LoVo (cell line): Measurements from ENCODE around the gene ZNF317.

Experiments used
- DNase-seq: peaks from one replicate; pipeline ENCODE4 v3.0.0-alpha.2; 2016; ENCODE audit warnings: low spot score

The ZNF317 gene

GRCh38 chr19:9140159-9140874 is at the start of gene ZNF317:
TSS of gene ZNF317 (plus strand) at chr19:9140397. CDS start at chr19:9156017, 15,620 bp downstream.
- DNase-seq: peak; percentile 95

DNA sequence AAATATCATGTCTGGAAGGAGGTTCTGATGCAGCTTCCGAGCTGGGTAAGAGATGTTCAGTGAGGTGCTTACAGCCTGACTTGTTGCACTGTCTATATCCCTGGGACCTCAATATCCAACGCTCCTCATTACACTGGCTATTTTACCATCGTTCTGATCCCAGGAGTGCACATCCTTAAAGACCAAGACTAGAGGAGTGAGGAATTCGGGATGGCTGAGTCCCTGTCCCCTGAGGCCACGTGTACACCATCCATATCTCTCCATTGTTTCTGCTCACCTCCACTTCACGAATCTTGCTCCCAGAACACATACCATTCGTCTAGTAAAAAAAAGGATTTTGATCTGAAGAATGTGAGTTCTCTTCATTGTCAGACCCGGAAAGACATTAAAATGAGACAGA is 32.8 kb upstream of the ZNF317 start, which contains the start of gene OR7G2:
Gene OR7G2 (minus strand): TSS at position 101 of the 400 bp plus-strand sequence. CDS start 4,232 bp downstream, outside the sequence.
- DNase-seq: no peak

- no peak for DNase-seq
These were observed 30.2 kb upstream of the ZNF317 start for GRCh38 chr19:9109959-9110358.

DNA sequence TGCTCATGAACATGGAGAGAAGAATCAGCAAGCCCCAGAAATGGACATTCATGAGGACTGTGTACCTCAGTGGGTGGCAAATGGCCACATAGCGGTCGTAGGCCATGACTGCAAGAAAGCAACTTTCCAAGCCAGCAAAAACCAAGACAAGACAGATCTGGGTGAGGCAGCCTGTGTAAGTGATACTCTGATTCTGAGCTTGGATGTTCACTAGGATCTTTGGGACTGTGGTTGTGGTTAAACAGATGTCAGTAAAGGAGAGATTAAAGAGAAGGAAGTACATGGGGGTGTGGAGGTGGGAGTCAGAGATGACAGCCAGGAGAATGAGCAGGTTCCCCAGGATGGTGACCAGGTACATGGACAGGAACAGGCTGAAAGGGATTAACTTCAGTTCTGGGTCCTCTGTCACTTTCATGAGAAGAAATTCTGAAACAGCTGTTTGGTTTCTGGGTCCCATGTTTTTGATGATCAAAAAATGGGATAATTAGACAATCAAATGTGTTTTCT is 24.8 kb upstream of the ZNF317 start, which contains the start of gene OR7G1:
Gene OR7G1 (minus strand): TSS at position 457 of the 507 bp plus-strand sequence. CDS start 0 bp downstream, at position 457.
- DNase-seq: no peak

- DNase-seq: no peak
These were observed 23.6 kb upstream of the ZNF317 start for GRCh38 chr19:9116547-9116946.

DNA sequence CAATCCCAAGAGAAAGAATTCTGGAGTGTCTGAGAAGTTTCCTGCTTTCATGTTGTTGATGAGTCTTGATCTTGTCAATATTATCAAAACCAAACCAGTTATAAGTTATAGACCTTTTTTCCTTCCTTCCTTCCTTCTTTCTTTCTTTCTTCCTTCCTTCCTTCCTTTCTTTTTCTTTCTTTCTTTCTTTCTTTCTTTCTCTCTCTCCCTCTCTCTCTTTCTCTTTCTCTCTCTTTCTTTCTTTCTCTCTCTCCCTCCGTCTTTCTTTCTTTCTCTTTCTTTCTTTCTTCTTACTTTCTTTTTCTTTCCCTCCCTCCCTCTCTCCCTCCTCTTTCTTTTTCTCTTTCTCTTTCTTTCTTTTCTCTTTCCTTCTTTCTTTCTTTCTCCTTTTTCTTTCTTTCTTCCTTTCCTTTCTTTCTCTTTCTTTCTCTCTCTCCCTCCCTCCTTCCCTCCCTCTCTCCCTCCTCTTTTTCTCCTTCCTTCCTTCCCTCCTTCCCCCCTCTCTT is 13.2 kb upstream of the ZNF317 start, which contains the start of gene OR7G3:
Gene OR7G3 (minus strand): TSS at position 51 of the 506 bp plus-strand sequence. CDS start 0 bp downstream, at position 51.
- no peak for DNase-seq

DNA sequence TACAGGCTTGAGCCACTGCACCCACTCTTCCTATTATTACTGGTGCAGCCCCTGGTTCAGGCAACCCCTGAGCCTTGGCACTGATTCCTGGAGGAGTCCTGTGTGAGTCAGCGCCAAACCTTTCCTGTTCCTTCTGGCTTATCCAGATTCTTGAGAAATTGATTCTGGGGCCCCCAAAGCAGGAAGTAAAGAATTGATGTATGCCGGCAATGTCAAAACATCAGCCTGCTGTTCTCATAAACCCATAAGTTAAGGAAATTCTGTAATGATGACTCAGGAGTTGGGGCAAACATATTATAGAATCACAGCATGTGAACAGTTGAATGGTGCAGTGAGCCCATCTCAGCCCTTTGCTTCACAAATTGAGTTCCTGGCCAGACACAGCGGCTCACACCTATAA is 12.0 kb upstream of the ZNF317 start:
- peak; percentile 24 for DNase-seq

DNA sequence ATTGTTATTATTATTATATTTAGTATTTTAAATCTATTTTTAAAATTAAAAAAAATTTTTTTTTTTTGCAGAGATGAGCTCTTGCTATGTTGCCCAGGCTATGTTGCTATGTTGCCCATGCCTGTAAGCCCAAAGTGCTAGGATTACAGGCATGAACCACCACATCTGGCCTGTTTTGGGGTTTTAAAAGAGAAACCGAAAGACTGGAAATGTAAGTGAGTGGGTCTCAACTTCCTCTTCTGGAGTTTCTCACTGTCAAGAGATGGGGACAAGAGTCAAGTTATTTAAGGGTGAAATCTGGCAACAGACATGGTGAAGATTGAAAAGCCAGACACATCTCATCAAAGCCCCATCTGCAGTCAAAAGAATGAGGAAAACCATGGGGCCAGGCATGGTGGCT is 9.2 kb upstream of the ZNF317 start:
- no peak for DNase-seq

DNA sequence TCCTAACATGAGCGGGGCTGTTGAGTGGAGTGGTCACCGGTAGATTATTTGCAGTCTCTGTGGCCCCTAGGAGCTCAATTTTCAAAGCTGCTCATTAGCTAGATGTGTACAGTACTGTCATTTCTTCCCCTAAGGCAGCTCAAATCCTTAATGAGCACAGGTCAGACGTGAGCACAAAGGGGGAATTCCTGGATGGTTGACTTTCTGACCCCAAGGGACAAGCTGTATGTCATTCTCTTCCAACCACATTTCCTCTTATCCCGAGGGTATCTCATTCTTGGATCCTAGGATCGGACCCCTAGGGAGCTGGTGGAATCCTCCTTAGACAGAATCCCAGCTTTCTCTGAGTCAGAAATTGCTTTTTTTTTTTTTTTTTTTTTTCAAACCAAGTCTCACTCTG is 7.8 kb upstream of the ZNF317 start:
- DNase-seq: no peak

- peak; percentile 16 for DNase-seq
These were observed 513 bp upstream of the ZNF317 start for GRCh38 chr19:9139609-9140158.

- no peak for DNase-seq
These were observed 4.7 kb downstream of the ZNF317 start for GRCh38 chr19:9144920-9145319.

DNA sequence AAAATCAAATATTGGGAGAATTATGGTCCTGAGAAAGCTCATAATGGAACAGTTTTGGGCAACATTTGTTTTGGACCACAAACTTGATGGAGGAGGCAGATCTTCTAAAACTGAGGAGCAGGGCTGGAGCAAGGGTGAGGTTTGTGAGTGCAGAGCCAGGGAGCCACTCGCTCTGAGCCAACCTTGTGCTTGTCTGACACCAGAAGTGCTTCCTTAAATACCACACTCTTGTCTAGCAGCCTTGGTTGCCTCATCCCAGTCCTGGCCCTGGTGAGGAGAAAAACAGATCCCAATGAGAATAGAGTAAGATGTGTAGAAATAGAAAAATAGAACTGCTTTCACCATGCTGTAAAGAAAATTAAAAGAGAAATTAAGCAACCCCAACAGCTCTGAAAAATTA is 6.7 kb downstream of the ZNF317 start:
- no peak for DNase-seq

DNA sequence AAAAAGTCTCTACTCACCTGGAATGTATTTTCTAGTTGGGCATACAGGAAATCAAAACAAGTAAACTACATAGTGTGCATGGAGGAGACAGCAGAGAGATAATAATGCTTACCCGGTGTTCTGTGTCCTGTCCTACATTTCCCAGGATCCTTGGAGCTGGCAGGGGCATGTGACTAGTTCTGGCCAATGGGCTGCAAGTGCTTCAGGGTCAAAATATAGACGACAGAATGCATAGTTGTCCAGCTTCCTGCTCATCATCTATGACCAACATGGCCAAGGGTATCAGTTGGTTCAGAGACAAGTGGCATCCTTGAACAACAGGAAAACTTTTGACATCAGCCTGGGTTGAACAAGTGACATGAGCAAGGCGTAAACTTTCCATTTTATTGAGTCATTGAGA is 8.5 kb downstream of the ZNF317 start:
- DNase-seq: no peak

DNA sequence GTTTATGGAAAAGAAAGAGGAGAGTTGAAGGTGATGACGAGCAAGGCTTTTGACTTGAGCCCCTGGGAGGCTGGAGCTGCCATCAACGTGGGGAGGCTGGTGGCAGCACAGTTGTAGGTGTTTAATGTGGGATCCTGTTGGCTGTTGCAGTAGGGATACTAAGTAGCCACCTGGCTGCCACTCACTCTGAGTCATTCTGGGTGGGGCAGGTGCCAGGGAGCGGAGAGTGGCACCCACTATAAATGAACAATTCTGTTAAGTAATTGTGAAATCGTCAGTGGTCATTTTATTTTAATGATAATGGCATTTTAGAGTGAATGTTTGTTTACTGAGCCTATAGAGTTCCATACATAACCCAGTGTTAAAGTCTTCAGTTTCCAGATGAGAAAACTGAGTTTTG is 9.8 kb downstream of the ZNF317 start:
- peak; percentile 38 for DNase-seq

GRCh38 chr19:9150650-9151049 is 10.5 kb downstream of the ZNF317 start:
- no peak for DNase-seq

- DNase-seq: no peak
These were observed 11.2 kb downstream of the ZNF317 start for GRCh38 chr19:9151367-9151766.

DNA sequence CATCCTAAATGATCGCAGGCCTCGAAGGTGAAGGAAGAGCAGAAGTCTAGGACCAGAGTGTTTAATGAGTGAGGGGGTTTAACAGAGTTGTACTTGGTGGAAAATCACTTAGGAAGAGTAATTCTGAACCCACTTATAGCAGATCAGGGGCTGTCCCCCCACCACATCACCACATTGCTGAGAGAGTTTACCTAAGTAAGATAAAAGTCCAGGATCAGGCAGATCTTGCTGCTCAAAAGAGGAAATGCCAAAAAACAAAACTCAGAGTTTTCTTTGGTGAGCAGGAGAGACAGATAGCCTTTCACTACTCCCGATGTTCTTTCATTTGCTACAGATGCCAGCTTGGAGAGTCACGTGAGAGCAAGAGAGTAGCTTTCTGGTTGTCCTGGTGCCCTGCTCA is 15.4 kb downstream of the ZNF317 start:
- no peak for DNase-seq

GRCh38 chr19:9156304-9156703 is 16.1 kb downstream of the ZNF317 start:
- no peak for DNase-seq

GRCh38 chr19:9159891-9160290 is 19.7 kb downstream of the ZNF317 start:
- no peak for DNase-seq

DNA sequence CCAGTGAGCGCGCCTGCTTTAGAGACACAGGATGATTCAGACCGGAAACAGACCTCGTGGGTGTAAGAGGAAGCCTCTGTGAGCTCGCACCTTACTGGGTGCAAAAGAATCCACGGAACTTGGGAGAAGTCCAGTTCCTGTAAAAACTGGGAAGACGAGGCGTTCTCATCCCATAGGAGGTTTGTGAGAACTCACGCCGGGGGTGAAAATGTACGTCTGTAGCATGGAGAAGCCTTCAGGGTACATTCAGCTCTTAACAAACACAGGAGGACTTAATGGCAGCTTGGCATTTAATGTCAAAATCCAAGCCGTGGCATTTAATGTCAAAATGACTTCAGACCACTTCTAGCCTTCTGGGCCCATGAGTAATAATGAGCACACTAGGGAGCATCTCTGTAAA is 21.2 kb downstream of the ZNF317 start:
- DNase-seq: no peak

DNA sequence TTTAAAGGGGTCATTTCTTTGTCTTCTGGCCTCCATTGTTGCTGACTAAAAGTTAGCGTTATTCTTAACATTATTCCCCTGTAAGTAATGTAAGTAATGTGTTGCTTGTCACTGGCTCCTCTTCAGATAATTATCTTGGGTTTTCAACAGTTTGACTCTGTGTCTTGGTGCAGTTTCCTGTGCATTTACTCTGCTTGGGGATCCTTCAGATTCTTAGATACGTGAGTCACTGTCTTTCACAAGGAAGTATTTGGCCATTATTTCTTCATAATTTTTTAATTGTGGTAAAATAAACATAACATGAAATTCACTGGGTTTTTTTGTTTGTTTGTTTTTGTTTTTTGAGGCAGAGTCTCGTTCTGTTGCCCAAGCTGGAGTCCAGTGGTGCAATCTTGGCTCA is 25.1 kb downstream of the ZNF317 start:
- no peak for DNase-seq

DNA sequence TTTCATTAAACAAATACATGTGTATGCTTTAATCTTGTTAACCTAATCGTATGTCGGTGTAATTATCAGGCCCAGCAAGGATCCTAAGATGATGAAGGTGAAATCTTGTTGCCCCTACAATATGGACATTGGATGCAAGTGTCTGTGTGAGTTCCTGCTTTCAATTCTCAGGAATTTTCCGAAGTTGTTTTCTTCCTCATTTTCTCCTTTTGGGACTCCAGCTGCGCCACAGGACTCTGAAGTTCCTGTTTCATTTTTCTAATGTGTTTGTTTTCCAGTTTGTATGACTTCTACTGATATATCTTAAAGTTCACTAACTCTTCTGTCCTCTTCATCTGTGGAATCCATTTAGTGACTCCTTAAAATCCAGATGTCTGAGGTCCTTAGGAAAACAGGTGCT is 26.6 kb downstream of the ZNF317 start:
- no peak for DNase-seq

DNA sequence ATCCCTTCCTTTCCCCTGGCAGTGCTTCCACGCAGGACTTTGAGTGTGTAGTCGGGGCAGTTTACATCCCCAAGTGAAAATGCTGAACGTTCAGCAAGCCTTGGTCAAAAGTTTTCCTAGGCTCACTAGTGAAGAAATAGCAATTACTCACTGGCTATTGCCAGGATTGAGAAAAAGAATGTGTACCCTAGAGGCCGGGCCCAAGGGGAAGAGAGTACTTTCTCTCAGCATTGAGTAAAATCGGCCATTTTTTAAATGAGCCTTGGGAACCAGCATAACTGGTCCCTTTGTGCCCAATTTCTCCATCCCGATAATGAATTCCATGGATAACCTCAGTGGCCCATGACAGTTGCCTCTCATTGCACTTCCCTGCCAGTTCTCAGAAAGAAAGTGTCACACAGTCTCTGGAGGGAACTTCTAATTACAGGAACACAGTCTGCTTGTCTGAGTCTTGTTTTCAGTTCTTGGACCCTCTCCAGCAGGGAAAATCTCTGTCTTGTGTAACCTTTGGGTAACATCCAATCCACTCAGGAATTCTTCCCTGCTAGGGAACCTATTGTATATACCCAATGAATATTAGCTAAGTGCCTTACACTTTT is 31.3 kb downstream of the ZNF317 start:
- no peak for DNase-seq
